Astrocyte (in vitro differentiated cells and primary cell): ENCODE data around the gene DCST1. TPM values are rescaled to one million over a fixed set of nuclear protein-coding genes. Genes with fewer than 3 reads are reported as not detected.

Experiments
- DNase-seq: peaks from one replicate; pipeline ENCODE4 v3.0.0-alpha.2; 2010; ENCODE audit warnings: low read depth
- FAIRE-seq: peaks from 2 replicates; lab custom pipeline; 2011; peaks lifted over from hg19 to GRCh38; lab: Jason Lieb, UNC
- H2AFZ ChIP-seq: 2 replicates; pipeline ENCODE4 v1.6.0; 2012; ENCODE audit warnings: low read depth, low read length, inconsistent platforms
- H3K27ac ChIP-seq: 2 replicates; pipeline ENCODE4 v1.5.1; 2011; ENCODE audit warnings: low read depth, low read length, inconsistent platforms
- H3K27me3 ChIP-seq: 2 replicates; pipeline ENCODE4 v1.6.0; 2011; ENCODE audit warnings: low read length, inconsistent platforms; ENCODE audit not compliant: insufficient read depth
- H3K36me3 ChIP-seq: 2 replicates; pipeline ENCODE4 v1.5.1; 2011; ENCODE audit warnings: low read length, inconsistent platforms; ENCODE audit not compliant: insufficient read depth
- H3K4me1 ChIP-seq: 2 replicates; pipeline ENCODE4 v1.5.1; 2011; ENCODE audit warnings: low read length, inconsistent platforms; ENCODE audit not compliant: insufficient read depth
- H3K4me2 ChIP-seq: 2 replicates; pipeline ENCODE4 v1.6.0; 2012; ENCODE audit warnings: low read length, inconsistent platforms
- H3K4me3 ChIP-seq: 2 replicates; pipeline ENCODE4 v1.5.1; 2011; ENCODE audit warnings: low read depth, mild to moderate bottlenecking, low read length, inconsistent platforms; ENCODE audit not compliant: insufficient read depth
- H3K79me2 ChIP-seq: 2 replicates; pipeline ENCODE4 v1.6.0; 2012; ENCODE audit warnings: mild to moderate bottlenecking, low read length, inconsistent platforms; ENCODE audit not compliant: insufficient read depth
- H3K9ac ChIP-seq: 2 replicates; pipeline ENCODE4 v1.6.0; 2012; ENCODE audit warnings: mild to moderate bottlenecking, low read length, inconsistent platforms
- H3K9me3 ChIP-seq: 2 replicates; pipeline ENCODE4 v1.5.1; 2012; ENCODE audit warnings: low read depth, mild to moderate bottlenecking, low read length, inconsistent platforms; ENCODE audit not compliant: insufficient read depth
- H4K20me1 ChIP-seq: 2 replicates; pipeline ENCODE4 v1.6.0; 2012; ENCODE audit warnings: low read length, inconsistent platforms; ENCODE audit not compliant: insufficient read depth
- H3K27ac Mint-ChIP-seq: one replicate; pipeline ENCODE4 v1.8.0; 2021; ENCODE audit warnings: mild to moderate bottlenecking, mixed read lengths; ENCODE audit not compliant: unreplicated experiment
- H3K27me3 Mint-ChIP-seq: one replicate; pipeline ENCODE4 v1.8.0; 2021; ENCODE audit warnings: low read depth, mixed read lengths; ENCODE audit not compliant: unreplicated experiment
- H3K36me3 Mint-ChIP-seq: one replicate; pipeline ENCODE4 v1.8.0; 2021; ENCODE audit warnings: low read depth, mixed read lengths; ENCODE audit not compliant: unreplicated experiment
- H3K4me1 Mint-ChIP-seq: one replicate; pipeline ENCODE4 v1.8.0; 2021; ENCODE audit warnings: low read depth, mixed read lengths; ENCODE audit not compliant: unreplicated experiment
- H3K4me3 Mint-ChIP-seq: one replicate; pipeline ENCODE4 v1.8.0; 2021; ENCODE audit warnings: mild to moderate bottlenecking, moderate library complexity, mixed read lengths; ENCODE audit not compliant: unreplicated experiment
- H3K9me3 Mint-ChIP-seq: one replicate; pipeline ENCODE4 v1.8.0; 2021; ENCODE audit warnings: mild to moderate bottlenecking, mixed read lengths; ENCODE audit not compliant: unreplicated experiment
- EZH2 ChIP-seq: IDR thresholded peaks from 2 replicates; pipeline ENCODE4 v1.6.1; 2012; ENCODE audit warnings: mild to moderate bottlenecking, low read length, inconsistent platforms; ENCODE audit not compliant: insufficient read depth
- total RNA-seq: library from RNA; stranded (reverse); gene quantifications from 2 replicates; pipeline ENCODE4 v1.2.1, GENCODE V29; 2021
- TF ChIP-seq, protein P1 (sequence below): IDR thresholded peaks from 2 replicates; pipeline ENCODE4 v1.5.1; 2011; ENCODE audit warnings: low read depth, mild to moderate bottlenecking, inconsistent platforms, low read length, moderate library complexity; ENCODE audit not compliant: insufficient read depth

DCST1 gene
- total RNA-seq, 1 donor from 2014 or later = not detected

- Histone ChIP-seq H2AFZ (no peak overlapping the region), H3K4me3 (no peak overlapping the region), H3K9ac (no peak overlapping the region), H3K4me2 (no peak overlapping the region), H3K9me3 (no peaks in the 10 kb centered on the region), H3K4me1 (no peaks in the 10 kb centered on the region), H4K20me1 (peaks cover 59% of the 10 kb centered on the region), H3K27me3 (no peaks in the 10 kb centered on the region), H3K36me3 (no peaks in the 10 kb centered on the region), H3K79me2 (peaks cover 25% of the 10 kb centered on the region), H3K27ac (no peak overlapping the region)
- H3K27me3 Mint-ChIP-seq = no peaks in the 10 kb centered on the region
- H3K4me1 Mint-ChIP-seq = peaks cover 7% of the 10 kb centered on the region
- DNase-seq (no peak), FAIRE-seq (no peak)
- H3K36me3 Mint-ChIP-seq = peaks cover 9% of the 10 kb centered on the region
- H3K27ac Mint-ChIP-seq = no peak overlapping the region
- H3K4me3 Mint-ChIP-seq = no peak overlapping the region
- no peak for TF ChIP-seq EZH2
- TF ChIP-seq, protein P1, sequence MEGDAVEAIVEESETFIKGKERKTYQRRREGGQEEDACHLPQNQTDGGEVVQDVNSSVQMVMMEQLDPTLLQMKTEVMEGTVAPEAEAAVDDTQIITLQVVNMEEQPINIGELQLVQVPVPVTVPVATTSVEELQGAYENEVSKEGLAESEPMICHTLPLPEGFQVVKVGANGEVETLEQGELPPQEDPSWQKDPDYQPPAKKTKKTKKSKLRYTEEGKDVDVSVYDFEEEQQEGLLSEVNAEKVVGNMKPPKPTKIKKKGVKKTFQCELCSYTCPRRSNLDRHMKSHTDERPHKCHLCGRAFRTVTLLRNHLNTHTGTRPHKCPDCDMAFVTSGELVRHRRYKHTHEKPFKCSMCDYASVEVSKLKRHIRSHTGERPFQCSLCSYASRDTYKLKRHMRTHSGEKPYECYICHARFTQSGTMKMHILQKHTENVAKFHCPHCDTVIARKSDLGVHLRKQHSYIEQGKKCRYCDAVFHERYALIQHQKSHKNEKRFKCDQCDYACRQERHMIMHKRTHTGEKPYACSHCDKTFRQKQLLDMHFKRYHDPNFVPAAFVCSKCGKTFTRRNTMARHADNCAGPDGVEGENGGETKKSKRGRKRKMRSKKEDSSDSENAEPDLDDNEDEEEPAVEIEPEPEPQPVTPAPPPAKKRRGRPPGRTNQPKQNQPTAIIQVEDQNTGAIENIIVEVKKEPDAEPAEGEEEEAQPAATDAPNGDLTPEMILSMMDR = no peak
- H3K9me3 Mint-ChIP-seq = no peaks in the 10 kb centered on the region
Observed at GRCh38 chr1:155011437-155012025, 22.1 kb upstream of the DCST1 start.

DNA sequence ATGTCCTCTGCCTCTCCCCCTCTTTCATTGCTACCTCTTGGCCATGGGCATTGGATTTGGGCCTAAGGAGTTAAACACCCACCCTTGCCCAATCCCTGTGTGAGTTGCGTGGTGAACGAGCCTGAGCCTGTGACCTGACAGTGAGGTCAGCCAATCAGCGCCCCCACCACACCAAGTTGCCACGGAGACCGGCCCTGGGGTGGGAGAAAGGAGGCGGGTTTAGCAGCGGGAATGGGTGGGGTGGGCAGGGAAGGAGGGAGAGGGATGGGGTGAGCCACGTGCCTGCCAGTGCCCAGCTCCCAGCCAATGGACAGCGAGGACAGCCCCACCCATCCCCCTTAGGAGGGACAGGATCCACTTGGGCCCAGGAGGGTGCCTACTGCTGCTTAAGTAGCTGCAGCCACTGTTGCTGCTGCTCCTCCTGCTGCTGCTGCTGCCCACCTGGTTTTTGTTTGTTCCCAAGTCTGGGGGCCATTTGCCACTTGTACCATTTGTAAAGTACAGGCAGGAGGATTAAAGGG lies 21.5 kb upstream of the DCST1 start:
- Mint-ChIP-seq H3K36me3 (peaks cover 9% of the 10 kb centered on the region), H3K27ac (no peak overlapping the region), H3K4me1 (peaks cover 7% of the 10 kb centered on the region), H3K9me3 (no peaks in the 10 kb centered on the region), H3K27me3 (no peaks in the 10 kb centered on the region), H3K4me3 (no peak overlapping the region)
- H3K4me3 ChIP-seq = no peak overlapping the region
- no peak for FAIRE-seq
- H2AFZ ChIP-seq = no peak overlapping the region
- H3K9ac ChIP-seq = no peak overlapping the region
- no peak overlapping the region for H3K27ac ChIP-seq
- H3K79me2 ChIP-seq = peaks cover 20% of the 10 kb centered on the region
- no peaks in the 10 kb centered on the region for H3K27me3 ChIP-seq
- no peaks in the 10 kb centered on the region for H3K36me3 ChIP-seq
- H3K9me3 ChIP-seq = no peaks in the 10 kb centered on the region
- no peak for TF ChIP-seq EZH2
- TF ChIP-seq, protein P1 = no peak
- H3K4me1 ChIP-seq = peaks cover 4% of the 10 kb centered on the region
- DNase-seq = no peak
- peaks cover 54% of the 10 kb centered on the region for H4K20me1 ChIP-seq
- H3K4me2 ChIP-seq = no peak overlapping the region
